ENCODE results near the gene HESX1.

DNA sequence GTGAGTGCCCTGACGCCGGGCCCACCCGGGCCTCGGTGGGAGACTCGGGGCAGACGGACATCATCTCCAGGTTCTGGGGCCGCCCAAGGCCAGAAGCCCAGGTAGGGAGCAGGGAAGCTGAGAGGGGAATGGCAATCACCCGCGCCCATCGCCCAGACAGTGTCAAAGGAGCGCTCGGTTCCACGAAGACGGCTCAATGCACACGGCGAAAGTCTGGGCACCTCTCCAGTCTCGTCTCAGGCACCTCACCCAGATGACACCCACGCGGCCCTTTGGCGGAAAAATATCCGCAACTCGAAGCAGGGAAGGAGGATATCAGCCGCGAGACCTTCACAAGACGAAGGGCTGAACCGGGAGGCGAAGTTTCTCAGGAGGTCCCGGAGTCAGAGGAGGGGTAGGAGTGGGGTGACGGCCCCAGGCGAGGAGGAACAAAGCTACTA is 35.5 kb downstream of the HESX1 start:
- TF ChIP-seq POLR2A (IDR thresholded peaks at IDR 0.05) = no peak
- TF ChIP-seq, protein P1, sequence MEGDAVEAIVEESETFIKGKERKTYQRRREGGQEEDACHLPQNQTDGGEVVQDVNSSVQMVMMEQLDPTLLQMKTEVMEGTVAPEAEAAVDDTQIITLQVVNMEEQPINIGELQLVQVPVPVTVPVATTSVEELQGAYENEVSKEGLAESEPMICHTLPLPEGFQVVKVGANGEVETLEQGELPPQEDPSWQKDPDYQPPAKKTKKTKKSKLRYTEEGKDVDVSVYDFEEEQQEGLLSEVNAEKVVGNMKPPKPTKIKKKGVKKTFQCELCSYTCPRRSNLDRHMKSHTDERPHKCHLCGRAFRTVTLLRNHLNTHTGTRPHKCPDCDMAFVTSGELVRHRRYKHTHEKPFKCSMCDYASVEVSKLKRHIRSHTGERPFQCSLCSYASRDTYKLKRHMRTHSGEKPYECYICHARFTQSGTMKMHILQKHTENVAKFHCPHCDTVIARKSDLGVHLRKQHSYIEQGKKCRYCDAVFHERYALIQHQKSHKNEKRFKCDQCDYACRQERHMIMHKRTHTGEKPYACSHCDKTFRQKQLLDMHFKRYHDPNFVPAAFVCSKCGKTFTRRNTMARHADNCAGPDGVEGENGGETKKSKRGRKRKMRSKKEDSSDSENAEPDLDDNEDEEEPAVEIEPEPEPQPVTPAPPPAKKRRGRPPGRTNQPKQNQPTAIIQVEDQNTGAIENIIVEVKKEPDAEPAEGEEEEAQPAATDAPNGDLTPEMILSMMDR (IDR thresholded peaks at IDR 0.05) = no peak

Data from heart left ventricle (tissue), 13 donors.